Measurements from ENCODE around the gene SYT1. TPM values are rescaled to one million over a fixed set of nuclear protein-coding genes. Genes with fewer than 3 reads are reported as not detected.

Gene SYT1
- total and polyA plus RNA-seq, 2 of the 8 experiments (the other 6 are each of a cell fraction or from before 2014, with no cell fraction given): 11.0 to 34.6 TPM

DNA sequence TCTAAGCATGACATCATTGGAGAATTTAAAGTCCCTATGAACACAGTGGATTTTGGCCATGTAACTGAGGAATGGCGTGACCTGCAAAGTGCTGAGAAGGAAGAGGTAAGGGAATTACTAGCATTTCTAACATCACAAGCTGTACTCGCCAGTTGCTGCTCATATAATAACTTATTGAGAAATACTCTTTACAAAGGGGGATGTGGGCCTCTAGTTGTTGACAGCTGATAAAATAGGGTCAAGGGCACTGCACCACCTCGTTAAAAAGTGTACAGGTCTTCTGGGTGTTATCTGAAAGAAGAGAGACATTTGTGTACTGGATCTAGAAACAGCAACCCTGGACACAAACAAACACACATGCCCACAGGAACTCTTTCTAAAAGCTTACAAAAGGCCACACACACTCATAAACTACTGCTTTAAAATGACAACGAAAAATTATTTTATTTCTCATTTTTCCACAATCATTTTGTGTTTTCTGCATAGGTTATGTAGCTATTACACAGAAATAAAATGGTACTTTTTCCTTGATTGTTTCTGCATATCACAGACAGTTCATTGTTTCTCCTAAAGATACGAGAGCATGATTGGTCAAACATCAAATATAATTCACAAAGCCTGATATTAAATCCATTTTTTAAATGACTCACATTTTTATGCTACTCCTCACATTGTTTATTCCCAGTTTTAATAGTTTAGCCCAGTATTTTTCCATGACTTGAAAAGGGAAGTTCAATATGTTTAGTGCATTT, 435.0 kb downstream of the SYT1 start (continued):
- TF ChIP-seq CBX8 (IDR thresholded peaks at IDR 0.05; ENCODE audit: borderline replicate concordance, low read depth, low read length): no peak
- TF ChIP-seq, protein P1, sequence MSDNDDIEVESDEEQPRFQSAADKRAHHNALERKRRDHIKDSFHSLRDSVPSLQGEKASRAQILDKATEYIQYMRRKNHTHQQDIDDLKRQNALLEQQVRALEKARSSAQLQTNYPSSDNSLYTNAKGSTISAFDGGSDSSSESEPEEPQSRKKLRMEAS (IDR thresholded peaks at IDR 0.05): no peak

Measured in H1 (cell line).